ENCODE data around the gene CLIP4.

CLIP4 gene

DNA sequence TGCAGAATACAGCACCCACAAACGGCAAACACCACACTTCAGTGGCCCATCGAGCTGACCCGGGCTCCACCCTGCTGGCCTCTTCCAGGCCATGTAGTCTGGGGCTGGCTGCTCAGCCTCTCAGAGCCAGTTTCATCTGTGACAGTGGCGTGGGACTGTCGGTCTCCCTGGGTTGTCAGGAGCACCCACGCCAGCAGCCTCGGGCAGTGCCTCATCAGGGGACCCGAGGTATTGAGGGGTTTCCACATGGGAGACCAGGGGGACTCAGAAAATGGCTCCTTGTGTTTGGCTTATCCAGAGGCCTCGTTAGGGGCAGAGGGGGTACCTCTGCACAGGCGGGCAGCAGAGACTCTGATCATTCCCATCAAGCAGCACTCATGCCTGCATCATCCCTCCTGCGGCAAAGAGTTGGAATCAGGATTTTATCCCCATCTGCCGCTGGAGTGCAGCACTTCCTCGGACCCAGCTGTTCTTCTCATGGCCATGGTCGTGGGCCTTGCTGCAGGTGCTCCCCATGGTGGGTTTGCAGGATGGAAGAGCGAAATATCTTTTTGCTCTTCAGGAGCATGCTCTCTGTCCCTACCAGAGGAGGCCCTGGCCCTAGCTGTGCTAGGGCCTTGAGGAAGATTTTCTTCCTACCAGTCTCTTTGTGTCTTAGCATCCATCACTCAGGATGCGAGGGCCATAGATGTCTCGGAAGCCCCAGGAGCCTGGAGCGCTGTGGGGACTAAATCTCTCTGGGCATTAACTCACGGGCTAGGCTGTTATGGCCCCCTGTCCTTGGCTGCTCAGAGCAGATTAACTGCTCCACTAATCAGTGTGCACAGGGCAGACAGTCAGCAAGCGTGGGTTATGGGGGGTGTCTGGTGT lies 100.8 kb downstream of the CLIP4 start:
- DNase-seq (ENCODE audit: low read depth), result no peak
- no peak for TF ChIP-seq CTCF (IDR thresholded peaks at IDR 0.05; ENCODE audit: insufficient read depth, low read depth, low read length, missing control alignments)
- H3K4me3 ChIP-seq (ENCODE audit: low read length), result no peak overlapping the region

GRCh38 chr2:29216609-29216909 lies 101.3 kb downstream of the CLIP4 start:
- DNase-seq (ENCODE audit: low read depth), result no peak
- no peak for TF ChIP-seq CTCF (IDR thresholded peaks at IDR 0.05; ENCODE audit: insufficient read depth, low read depth, low read length, missing control alignments)
- H3K4me3 ChIP-seq (ENCODE audit: low read length), result no peak overlapping the region

GRCh38 chr2:29218071-29218470 lies 102.9 kb downstream of the CLIP4 start:
- no peak for DNase-seq (ENCODE audit: low read depth)
- TF ChIP-seq CTCF (IDR thresholded peaks at IDR 0.05; ENCODE audit: insufficient read depth, low read depth, low read length, missing control alignments), result no peak
- H3K4me3 ChIP-seq (ENCODE audit: low read length), result no peak overlapping the region

GRCh38 chr2:29218550-29219125 lies 103.4 kb downstream of the CLIP4 start:
- DNase-seq (ENCODE audit: low read depth), result no peak
- no peak for TF ChIP-seq CTCF (IDR thresholded peaks at IDR 0.05; ENCODE audit: insufficient read depth, low read depth, low read length, missing control alignments)
- no peak overlapping the region for H3K4me3 ChIP-seq (ENCODE audit: low read length)

- no peak for DNase-seq (ENCODE audit: low read depth)
- no peak for TF ChIP-seq CTCF (IDR thresholded peaks at IDR 0.05; ENCODE audit: insufficient read depth, low read depth, low read length, missing control alignments)
- no peak overlapping the region for H3K4me3 ChIP-seq (ENCODE audit: low read length)
These were observed 104.2 kb downstream of the CLIP4 start for GRCh38 chr2:29219374-29219773.

DNA sequence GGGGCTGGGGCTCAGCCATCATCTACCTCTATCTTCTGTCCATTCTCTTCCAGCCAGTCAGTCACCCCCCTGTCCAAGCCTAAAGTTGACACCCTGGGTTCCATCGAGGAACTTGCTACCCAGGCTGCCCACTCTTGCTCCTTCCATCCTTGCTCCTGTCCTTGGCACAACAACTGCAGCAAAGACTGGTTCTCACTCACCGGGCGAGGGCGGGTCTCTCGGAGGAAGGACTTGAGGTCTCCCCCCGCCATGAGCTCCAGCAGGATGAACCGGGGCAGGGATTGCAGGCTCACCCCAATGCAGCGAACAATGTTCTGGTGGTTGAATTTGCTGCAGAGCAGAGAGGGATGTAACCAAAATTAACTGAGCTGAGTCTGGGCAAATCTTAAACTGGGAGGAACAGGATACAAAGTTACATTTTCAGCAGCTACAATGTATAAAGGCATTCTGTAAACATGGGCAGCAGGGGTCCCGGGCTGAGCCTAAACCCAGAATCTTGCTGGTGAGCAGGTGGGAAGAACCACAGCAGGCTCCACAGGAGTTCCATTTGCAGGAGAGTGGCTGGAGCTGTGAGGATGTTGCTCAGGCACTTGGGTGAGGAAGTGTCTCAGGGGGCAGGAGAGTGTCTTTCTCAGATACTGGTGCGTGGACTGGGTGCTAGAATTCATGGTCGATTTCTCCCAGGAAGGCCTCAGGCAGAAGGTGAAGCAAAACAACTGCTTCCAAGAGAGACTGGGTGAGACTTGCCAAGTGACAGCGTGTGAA lies 105.5 kb downstream of the CLIP4 start:
- TF ChIP-seq CTCF (IDR thresholded peaks at IDR 0.05; ENCODE audit: insufficient read depth, low read depth, low read length, missing control alignments), result no peak
- H3K4me3 ChIP-seq (ENCODE audit: low read length), result no peak overlapping the region
- no peak for DNase-seq (ENCODE audit: low read depth)
